CD4-positive, alpha-beta T cell (primary cell): Measurements from ENCODE around the gene CPLX3. TPM values are rescaled to one million over a fixed set of nuclear protein-coding genes. Genes with fewer than 3 reads are reported as not detected.
A peak's percentile ranks its signal among the peaks of the same experiment; 100 is the strongest.

ENCODE experiments used
- ATAC-seq: fragments of 200-7000 bp; cut with Tn5 transposase; one replicate; pipeline ENCODE4 v1.10.0; 2022; ENCODE audit warnings: mild to moderate bottlenecking; ENCODE audit not compliant: poor library complexity
- CTCF ChIA-PET: fragments of 350-600 bp; sonication (Branson Sonifier 250); formaldehyde crosslinking; loops from one replicate; lab custom pipeline; 2021; ENCODE audit warnings: antibody characterized with exemption, inconsistent platforms; lab: Charles Lee
- POLR2A ChIA-PET: fragments of 350-600 bp; sonication (Branson Sonifier 250); formaldehyde crosslinking; loops from one replicate; lab custom pipeline; 2021; ENCODE audit warnings: antibody characterized with exemption, inconsistent platforms; lab: Charles Lee
- DNase-seq, 14 experiments: peaks; one replicate each; pipeline ENCODE4 v3.0.0-alpha.2; 2013 to 2020; ENCODE audit warnings: mixed read lengths in 2 of 14
- H3K27ac ChIP-seq, 2 donors: one replicate each; pipeline versions ENCODE4 v1.5.1 to v1.7.0; 2013; ENCODE audit warnings: low read length in 2 of 2, low read depth in 1 of 2, mild to moderate bottlenecking in 1 of 2
- H3K27me3 ChIP-seq, 2 experiments: 1 replicate in 1 of 2; 2 replicates in 1 of 2; pipeline versions ENCODE4 v1.6.1 to v1.7.0; 2013; ENCODE audit warnings: low read length in 2 of 2, control low read depth in 1 of 2, mild to moderate bottlenecking in 1 of 2, moderate library complexity in 1 of 2; ENCODE audit not compliant: insufficient read depth in 2 of 2, control insufficient read depth in 1 of 2
- H3K36me3 ChIP-seq: one replicate; pipeline ENCODE4 v1.6.1; 2013; ENCODE audit warnings: low read length, control low read depth; ENCODE audit not compliant: insufficient read depth
- H3K4me1 ChIP-seq: one replicate; pipeline ENCODE4 v1.6.1; 2013; ENCODE audit warnings: low read length, control low read depth; ENCODE audit not compliant: insufficient read depth
- H3K4me3 ChIP-seq: one replicate; pipeline ENCODE4 v1.5.1; 2013; ENCODE audit warnings: mild to moderate bottlenecking, low read length, moderate library complexity
- H3K9me3 ChIP-seq, 2 experiments: 1 replicate in 1 of 2; 2 replicates in 1 of 2; pipeline versions ENCODE4 v1.6.1 to v1.7.0; 2013; ENCODE audit warnings: low read length in 2 of 2, mild to moderate bottlenecking in 2 of 2, control low read depth in 1 of 2, moderate library complexity in 1 of 2; ENCODE audit not compliant: control insufficient read depth in 1 of 2, insufficient read depth in 1 of 2
- H3K27ac Mint-ChIP-seq: one replicate; pipeline ENCODE4 v1.8.0; 2020; ENCODE audit warnings: mixed read lengths
- H3K27me3 Mint-ChIP-seq: one replicate; pipeline ENCODE4 v1.8.0; 2021; ENCODE audit warnings: mixed read lengths
- H3K36me3 Mint-ChIP-seq: one replicate; pipeline ENCODE4 v1.8.0; 2021; ENCODE audit warnings: low read depth, mixed read lengths
- H3K4me1 Mint-ChIP-seq: one replicate; pipeline ENCODE4 v1.8.0; 2021; ENCODE audit warnings: low read depth, mixed read lengths
- H3K4me3 Mint-ChIP-seq: one replicate; pipeline ENCODE4 v1.8.0; 2020; ENCODE audit warnings: mild to moderate bottlenecking, mixed read lengths
- H3K9me3 Mint-ChIP-seq: one replicate; pipeline ENCODE4 v1.8.0; 2020; ENCODE audit warnings: mixed read lengths
- intact Hi-C, 2 experiments: fragments of 100-400 bp; cut with DNase I in 1 of 2; cut with micrococcal nuclease in 1 of 2; formaldehyde crosslinking; loops; one replicate each; pipeline versions ENCODE4 v1.15.1 to v1.9.0; 2023 to 2025; cut with DNase I, micrococcal nuclease
- polyA plus RNA-seq, 2 donors: library from polyadenylated mRNA; unstranded; fragments of 120-200 nt; gene quantifications; one replicate each; pipeline ENCODE4 v1.2.1, GENCODE V29; 2013
- total RNA-seq, 174 experiments: library from RNA in 2 of 174; stranded (reverse) in 2 of 174; gene quantifications; one replicate each; pipeline ENCODE4 v1.2.3 and lab custom pipeline; 2021 to 2026
- TF ChIP-seq, protein P1 (sequence below): fragments of 200-600 bp; IDR thresholded peaks from one replicate; pipeline ENCODE4 v1.8.0; 2022; ENCODE audit warnings: antibody characterized with exemption, mild to moderate bottlenecking

CPLX3 gene, protein sequence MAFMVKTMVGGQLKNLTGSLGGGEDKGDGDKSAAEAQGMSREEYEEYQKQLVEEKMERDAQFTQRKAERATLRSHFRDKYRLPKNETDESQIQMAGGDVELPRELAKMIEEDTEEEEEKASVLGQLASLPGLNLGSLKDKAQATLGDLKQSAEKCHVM
- total RNA-seq = under 1 TPM; 0.16 to 0.53 TPM
- polyA plus RNA-seq (2013, experiment 1 of 2) = not detected
- 0.08 TPM for polyA plus RNA-seq (2013, experiment 2 of 2)
- total RNA-seq (lab: John Stamatoyannopoulos, UW) = 0 reads per million in 172 experiments

DNA sequence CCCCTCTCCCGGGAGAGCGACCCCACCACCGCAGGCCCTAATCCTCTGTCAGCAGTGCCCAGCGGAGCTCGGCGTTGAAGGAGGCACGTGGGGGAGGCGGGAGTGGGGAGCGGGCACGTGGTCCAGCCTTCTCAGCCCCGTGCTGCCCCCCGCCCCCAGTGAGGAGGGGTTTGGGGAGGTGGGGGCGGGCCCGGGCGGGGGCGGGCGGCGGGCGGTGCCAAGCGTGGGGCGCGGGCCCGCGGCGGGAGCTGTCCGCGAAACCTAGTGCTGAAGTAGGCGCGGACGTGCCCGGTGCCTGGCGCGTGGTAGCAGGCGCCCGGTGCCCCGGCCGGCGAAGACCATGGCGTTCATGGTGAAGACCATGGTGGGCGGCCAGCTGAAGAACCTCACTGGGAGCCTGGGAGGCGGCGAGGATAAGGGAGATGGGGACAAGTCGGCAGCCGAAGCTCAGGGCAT is at the start of gene CPLX3:
CPLX3 (plus strand) TSS at position 264 of the 456 bp plus-strand sequence; CDS start at position 341, 77 bp downstream.
- no peak within 1 kb of the TSS for H3K27ac ChIP-seq
- TF ChIP-seq, protein P1, sequence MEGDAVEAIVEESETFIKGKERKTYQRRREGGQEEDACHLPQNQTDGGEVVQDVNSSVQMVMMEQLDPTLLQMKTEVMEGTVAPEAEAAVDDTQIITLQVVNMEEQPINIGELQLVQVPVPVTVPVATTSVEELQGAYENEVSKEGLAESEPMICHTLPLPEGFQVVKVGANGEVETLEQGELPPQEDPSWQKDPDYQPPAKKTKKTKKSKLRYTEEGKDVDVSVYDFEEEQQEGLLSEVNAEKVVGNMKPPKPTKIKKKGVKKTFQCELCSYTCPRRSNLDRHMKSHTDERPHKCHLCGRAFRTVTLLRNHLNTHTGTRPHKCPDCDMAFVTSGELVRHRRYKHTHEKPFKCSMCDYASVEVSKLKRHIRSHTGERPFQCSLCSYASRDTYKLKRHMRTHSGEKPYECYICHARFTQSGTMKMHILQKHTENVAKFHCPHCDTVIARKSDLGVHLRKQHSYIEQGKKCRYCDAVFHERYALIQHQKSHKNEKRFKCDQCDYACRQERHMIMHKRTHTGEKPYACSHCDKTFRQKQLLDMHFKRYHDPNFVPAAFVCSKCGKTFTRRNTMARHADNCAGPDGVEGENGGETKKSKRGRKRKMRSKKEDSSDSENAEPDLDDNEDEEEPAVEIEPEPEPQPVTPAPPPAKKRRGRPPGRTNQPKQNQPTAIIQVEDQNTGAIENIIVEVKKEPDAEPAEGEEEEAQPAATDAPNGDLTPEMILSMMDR = no peak
- H3K4me3 Mint-ChIP-seq = no peak within 1 kb of the TSS
- no peak within 1 kb of the TSS for H3K4me3 ChIP-seq
- H3K4me1 ChIP-seq = peaks cover 6% of the 10 kb centered on the region
- H3K9me3 Mint-ChIP-seq = no peaks in the 10 kb centered on the region
- intact Hi-C loops = loop anchor here in 1 of 2 experiments (2.0 kb wide), 1 partner anchor 168 kb away; the partner anchor contains the start of gene SCAMP5
- peaks cover 33% of the 10 kb centered on the region for H3K27me3 Mint-ChIP-seq
- H3K27ac Mint-ChIP-seq = no peak within 1 kb of the TSS
- DNase-seq (peak in 13 of 14 experiments; percentile 27 to 76 (median 46)), ATAC-seq (peak; percentile 78)
- H3K36me3 Mint-ChIP-seq = no peaks in the 10 kb centered on the region
- ChIA-PET POLR2A (interaction anchor here (1.5 kb wide), 1 partner anchor 210 kb away, joined by 4 read pairs; the partner anchor contains the start of gene CLK3), CTCF (interaction anchor here (1.0 kb wide), 1 partner anchor 33 kb away, joined by 5 read pairs; no protein-coding TSS in a partner anchor)
- H3K4me1 Mint-ChIP-seq = no peaks in the 10 kb centered on the region
- H3K9me3 ChIP-seq = peaks cover 0 to 8% of the 10 kb centered on the region in 2 experiments
- H3K36me3 ChIP-seq = no peaks in the 10 kb centered on the region
- H3K27me3 ChIP-seq = peaks cover 20% of the 10 kb centered on the region in 2 experiments

DNA sequence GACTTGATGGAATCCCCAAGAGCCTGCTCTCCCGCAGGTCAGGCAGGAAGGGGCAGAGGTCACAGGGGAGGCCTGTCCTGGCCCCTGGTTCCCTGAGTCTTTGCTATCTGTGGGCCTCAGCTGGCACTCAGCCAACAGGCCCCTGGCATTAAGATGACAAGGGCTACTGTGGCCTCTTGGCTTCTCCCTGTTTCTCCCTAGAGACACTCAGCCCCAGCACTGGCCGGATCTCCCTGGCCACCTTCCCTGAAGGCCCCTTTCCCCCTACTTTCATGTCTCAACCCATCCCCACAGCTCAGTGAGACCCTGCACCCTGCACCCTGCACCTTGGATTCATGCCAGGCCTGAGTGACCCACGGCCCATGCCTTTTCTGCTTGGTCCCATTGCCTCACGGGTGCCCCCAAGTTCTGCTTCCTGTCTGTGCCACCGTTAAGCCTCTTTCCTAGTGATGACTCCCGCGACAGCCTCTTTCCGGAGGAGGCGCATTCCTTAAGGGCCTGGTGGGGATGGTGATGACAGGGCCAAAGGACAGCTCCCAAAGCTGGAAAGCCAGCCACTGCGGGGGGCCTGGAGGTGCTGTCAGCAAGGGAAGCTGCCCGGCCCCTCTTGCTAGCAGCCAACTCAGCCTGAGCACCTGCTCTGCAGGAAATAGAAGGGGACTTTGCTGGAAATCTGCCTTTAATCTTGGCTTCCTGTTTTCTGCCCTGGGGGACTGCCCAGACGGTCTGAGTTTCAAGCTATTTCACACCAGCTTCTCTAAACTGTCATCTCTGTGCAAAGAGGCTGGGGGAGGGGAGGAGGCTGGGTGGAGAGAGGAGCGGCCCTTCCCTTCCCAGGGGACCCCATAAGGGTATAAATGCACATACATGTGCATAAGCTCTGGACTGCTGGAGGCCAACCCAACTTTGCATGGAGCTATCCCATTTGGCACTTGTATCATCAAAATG is 49.3 kb upstream of the CPLX3 start:
- intact Hi-C loops = no loop called here
- H3K36me3 ChIP-seq = no peaks in the 10 kb centered on the region
- peak overlapping the region; percentile 81 to 93 for H3K27ac ChIP-seq
- no peaks in the 10 kb centered on the region for H3K27me3 ChIP-seq
- H3K9me3 Mint-ChIP-seq = no peaks in the 10 kb centered on the region
- peak overlapping the region; percentile 19 for H3K4me3 ChIP-seq
- ATAC-seq = peak; percentile 39
- ChIA-PET CTCF (interaction anchor here (0.9 to 9.5 kb wide), 6 partner anchors 8 to 156 kb away, joined by 3 to 231 read pairs (median 22); partner anchors contain the start of gene ULK3), POLR2A (interaction anchor here (0.8 to 22.7 kb wide), 16 partner anchors 9 to 851 kb away, joined by 3 to 925 read pairs (median 4); partner anchors contain the start of genes CLK3, COX5A, CSK and CYP1A1)
- no peaks in the 10 kb centered on the region for H3K9me3 ChIP-seq
- H3K27ac Mint-ChIP-seq = peak overlapping the region; percentile 94
- DNase-seq = peak in 10 of 14 experiments; percentile 44 to 91 (median 64)
- peaks cover 89% of the 10 kb centered on the region for H3K4me1 ChIP-seq
- H3K27me3 Mint-ChIP-seq = no peaks in the 10 kb centered on the region
- TF ChIP-seq, protein P1 = no peak
- peak overlapping the region; percentile 89 for H3K4me3 Mint-ChIP-seq
- H3K36me3 Mint-ChIP-seq = peaks cover 4% of the 10 kb centered on the region
- H3K4me1 Mint-ChIP-seq = peaks cover 84% of the 10 kb centered on the region
